Islet precursor cell (in vitro differentiated cells): ENCODE data around the gene SREBF2.
"Not testable (repeated sequence)": the region's sequence is repeated elsewhere in the genome, so short reads cannot be mapped to it uniquely, and the experiment has no call there.

Experiments
- DNase-seq: peaks from one replicate; pipeline ENCODE4 v3.0.0-alpha.2; 2018

Gene SREBF2

DNA sequence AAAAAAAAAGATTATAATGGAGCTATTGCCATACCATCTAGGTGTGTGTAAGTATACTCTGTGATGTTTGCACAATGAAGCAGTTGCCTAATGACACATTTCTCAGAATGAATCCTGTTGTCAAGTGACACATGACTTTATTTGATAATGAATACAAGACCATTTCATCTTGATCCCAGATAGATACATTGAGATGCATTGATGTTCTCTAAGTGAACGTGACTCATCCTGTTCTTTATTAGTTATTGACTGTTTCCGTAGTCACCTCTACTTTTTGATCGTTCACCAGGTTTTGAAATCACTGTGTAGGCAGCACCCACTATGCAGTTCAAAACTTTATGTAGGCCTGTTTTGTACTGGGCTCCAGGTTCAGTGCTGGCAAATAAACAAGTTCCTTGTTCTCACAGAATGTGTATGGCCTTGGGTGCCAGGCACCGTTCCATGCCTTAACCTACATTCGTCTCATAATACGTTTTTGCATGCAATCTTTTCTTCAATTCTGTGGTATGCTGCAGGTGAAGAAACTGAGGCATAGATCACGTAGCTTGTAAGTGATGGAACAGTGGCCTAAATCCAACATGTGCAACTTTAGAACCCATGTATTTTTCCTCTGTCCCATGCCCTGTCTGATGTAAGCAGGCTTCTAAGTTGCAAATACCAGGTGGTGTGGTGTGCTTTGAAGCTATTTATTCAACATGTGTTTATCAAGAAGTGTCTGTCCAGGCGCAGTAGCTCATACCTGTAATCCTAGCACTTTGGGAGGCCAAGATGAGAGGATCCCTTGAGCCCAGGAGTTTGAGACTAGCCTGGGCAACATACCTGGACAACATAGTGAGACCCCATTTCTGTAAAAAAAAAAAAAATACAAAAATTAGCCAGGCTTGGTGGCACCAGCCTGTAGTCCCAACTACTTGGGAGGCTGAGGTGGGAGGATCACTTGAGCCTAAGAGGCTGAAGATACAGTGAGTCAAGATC is 10.4 kb downstream of the SREBF2 start:
- no peak for DNase-seq

- no peak for DNase-seq
Observed at GRCh38 chr22:41844036-41844435, 11.1 kb downstream of the SREBF2 start.

DNA sequence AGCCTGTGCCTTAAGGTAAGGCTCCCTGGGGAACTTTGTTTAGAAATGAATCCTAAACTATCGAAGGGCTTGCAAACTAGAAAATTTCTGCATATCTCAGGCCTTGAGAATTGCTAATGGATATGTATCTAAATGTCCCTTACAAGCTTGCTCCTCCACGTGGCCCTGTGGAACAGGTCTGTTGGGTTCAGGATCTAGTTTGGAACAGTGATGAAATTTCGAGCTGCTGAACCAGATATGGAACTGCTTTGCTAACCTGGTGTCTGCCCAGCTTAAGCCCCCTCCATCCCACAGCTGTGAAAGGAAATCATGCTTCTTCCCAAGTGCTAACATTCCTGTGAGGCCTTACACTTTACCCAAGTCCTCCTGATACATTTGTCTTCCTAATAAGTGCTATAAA is 11.6 kb downstream of the SREBF2 start:
- DNase-seq: peak; percentile 73

GRCh38 chr22:41845380-41846267 is 12.7 kb downstream of the SREBF2 start:
- no peak for DNase-seq

GRCh38 chr22:41846268-41846987 is 13.5 kb downstream of the SREBF2 start:
- DNase-seq: no peak

GRCh38 chr22:41847300-41847699 is 14.4 kb downstream of the SREBF2 start:
- no peak for DNase-seq

GRCh38 chr22:41848468-41848867 is 15.6 kb downstream of the SREBF2 start:
- peak; percentile 62 for DNase-seq

DNA sequence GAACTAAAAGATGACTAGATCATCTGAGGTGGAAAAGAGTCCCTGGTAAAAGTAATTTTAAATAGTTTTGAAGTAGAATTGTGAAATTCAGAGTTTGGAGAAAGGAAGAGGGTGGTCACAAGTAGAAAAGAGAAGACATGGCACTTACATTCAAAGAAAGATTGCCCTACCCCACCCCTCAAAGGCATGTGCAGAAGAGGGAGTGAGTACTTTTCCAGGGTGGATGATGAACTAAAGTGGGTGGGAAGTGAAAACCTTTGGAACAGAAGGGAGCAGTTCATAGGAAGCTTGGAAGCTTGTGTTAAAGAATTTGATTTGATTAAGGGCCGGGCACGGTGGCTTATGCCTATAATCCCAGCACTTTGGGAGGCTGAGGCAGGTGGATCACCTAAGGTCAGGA is 23.6 kb downstream of the SREBF2 start:
- no peak for DNase-seq

DNA sequence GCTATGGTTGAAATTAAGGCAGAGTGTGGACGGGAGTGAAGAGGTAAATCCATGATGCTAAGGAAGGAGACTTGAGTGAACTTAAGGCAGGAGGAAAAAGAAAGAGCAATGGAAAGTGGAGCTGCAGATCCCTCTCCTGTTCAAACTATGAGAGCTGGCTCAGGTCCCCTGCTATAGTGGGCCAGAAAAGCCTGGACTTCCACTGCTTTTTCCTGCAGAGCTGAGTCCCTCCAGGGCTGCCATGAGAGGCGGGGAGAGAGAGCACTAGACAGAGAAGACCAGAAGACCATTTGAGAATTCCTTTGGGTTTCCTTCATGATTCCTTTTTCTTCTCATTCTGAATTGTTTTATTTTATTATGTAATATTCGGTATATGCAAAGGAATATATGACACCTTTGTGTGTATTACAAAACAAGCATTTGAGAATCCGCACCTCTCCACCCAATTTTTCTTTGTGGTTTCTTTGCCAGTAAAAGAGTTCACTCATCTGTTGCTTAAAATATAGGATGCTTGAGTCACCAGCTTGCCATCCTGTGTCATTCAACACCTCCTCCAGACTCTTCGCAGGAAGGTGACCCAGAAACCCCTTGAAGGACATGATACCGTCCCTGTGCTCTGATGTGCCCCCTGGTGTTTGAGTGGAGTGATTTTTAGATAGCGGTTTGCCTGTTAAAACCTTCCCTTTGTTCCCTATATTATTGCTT is 24.4 kb downstream of the SREBF2 start:
- DNase-seq: peak; percentile 88

DNA sequence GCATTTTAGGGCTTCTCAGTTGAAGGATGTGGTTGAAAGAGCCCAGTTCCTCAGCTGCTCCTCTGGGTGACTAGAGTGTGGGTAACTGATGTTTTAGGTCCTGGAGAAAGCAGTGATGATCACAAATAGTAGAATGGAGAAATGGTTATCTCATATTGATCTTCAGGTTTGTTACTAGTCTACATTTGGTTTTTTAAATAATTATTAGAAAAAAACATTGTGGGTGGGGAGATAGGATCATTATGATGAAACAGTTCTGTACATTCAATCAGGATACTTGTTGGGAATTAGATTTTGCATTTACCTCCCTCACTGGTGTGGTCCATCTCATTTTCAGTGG is 24.9 kb downstream of the SREBF2 start:
- no peak for DNase-seq

- no peak for DNase-seq
Observed at GRCh38 chr22:41862160-41862529, 29.2 kb downstream of the SREBF2 start.

- peak; percentile 62 for DNase-seq
Observed at GRCh38 chr22:41862530-41863266, 29.8 kb downstream of the SREBF2 start.

DNA sequence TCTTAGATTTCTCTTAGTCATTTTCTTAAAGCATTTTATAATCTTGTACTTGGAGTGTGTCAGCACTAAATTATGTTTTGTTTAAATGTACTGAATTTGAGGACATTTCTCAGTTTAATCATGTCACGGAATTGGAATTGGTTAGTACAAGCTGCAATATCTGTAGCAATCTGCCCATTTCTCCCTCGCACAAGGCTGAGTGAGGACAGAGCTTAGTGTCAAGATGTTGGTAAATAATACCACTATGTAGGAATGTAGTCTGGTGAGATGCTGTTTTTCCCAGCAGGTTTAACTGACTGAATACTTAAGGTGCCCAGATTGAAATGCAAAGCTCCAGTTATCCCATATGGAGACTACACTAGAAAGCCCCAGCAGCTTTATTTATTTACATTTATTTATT is 30.6 kb downstream of the SREBF2 start:
- peak; percentile 14 for DNase-seq

DNA sequence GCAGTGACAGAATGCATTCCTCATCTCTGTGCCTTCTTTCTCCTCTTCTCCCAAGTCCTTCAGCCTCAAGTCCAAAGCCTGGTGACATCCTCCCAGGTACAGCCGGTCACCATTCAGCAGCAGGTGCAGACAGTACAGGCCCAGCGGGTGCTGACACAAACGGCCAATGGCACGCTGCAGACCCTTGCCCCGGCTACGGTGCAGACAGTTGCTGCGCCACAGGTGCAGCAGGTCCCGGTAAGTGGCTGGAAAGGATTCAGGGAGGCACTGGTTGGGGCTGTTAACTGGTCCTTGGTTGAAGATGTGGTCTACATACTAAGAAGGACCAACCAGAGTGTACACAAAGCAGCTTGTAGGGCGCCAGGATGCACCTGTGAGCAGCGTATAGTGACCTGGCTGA is 35.7 kb downstream of the SREBF2 start:
- no peak for DNase-seq

- DNase-seq: not testable (repeated sequence)
Observed at GRCh38 chr22:41870081-41870480, 37.2 kb downstream of the SREBF2 start.

- peak; percentile 14 for DNase-seq
Observed at GRCh38 chr22:41870786-41871185, 37.9 kb downstream of the SREBF2 start.

GRCh38 chr22:41873391-41873790 is 40.5 kb downstream of the SREBF2 start:
- DNase-seq: no peak

GRCh38 chr22:41874090-41874489 is 41.2 kb downstream of the SREBF2 start:
- DNase-seq: no peak

DNA sequence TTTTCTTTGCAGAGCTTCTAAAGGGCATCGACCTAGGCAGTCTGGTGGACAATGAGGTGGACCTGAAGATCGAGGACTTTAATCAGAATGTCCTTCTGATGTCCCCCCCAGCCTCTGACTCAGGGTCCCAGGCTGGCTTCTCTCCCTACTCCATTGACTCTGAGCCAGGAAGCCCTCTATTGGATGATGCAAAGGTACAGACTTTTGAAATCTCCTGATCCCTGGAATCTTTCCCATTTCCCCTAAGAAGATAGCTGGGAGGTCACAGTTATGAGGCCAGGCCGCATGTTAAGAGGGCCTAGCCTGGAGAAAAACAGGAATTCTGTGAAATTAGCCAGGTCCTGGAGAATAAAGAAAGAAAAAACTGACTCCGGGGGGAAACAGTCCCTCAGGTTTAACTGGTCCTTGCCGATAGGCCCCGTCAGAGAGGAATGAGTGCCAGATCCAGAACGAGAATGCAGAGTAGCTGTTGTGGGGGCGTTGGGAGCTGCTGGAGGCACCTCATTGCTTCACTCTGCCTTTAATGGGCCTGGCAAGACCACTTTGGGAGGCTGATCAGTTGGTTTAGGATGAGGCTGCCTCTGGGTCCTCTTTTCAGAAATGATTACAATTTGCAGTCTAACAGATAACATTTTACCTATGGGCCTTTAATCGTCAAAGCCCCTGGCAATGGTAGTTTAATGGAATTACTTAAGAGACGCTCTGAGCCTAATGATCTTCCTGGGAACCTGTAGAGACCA is 42.8 kb downstream of the SREBF2 start:
- DNase-seq: no peak

GRCh38 chr22:41876275-41876674 is 43.4 kb downstream of the SREBF2 start:
- DNase-seq: no peak

GRCh38 chr22:41876675-41877074 is 43.8 kb downstream of the SREBF2 start:
- DNase-seq: no peak
